ENCODE measurements around the gene NCF4. TPM values are rescaled to one million over a fixed set of nuclear protein-coding genes. Genes with fewer than 3 reads are reported as not detected.

NCF4 gene
- polyA plus RNA-seq (2012; ENCODE audit: insufficient read depth, insufficient read length, low read depth) = not detected

- H3K36me3 ChIP-seq = no peaks in the 10 kb centered on the region
- TF ChIP-seq, protein P1, sequence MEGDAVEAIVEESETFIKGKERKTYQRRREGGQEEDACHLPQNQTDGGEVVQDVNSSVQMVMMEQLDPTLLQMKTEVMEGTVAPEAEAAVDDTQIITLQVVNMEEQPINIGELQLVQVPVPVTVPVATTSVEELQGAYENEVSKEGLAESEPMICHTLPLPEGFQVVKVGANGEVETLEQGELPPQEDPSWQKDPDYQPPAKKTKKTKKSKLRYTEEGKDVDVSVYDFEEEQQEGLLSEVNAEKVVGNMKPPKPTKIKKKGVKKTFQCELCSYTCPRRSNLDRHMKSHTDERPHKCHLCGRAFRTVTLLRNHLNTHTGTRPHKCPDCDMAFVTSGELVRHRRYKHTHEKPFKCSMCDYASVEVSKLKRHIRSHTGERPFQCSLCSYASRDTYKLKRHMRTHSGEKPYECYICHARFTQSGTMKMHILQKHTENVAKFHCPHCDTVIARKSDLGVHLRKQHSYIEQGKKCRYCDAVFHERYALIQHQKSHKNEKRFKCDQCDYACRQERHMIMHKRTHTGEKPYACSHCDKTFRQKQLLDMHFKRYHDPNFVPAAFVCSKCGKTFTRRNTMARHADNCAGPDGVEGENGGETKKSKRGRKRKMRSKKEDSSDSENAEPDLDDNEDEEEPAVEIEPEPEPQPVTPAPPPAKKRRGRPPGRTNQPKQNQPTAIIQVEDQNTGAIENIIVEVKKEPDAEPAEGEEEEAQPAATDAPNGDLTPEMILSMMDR (IDR thresholded peaks at IDR 0.05; ENCODE audit: low read depth, low read length) = no peak
- peaks cover 1% of the 10 kb centered on the region; the same call in 1 of the 2 replicates for H3K4me1 ChIP-seq
- no peak within 1 kb of the TSS for H3K4me3 ChIP-seq (ENCODE audit: low read depth, low read length)
- H3K27me3 ChIP-seq = peaks cover 12% of the 10 kb centered on the region
- no peak for DNase-seq
- no peaks in the 10 kb centered on the region for H3K9me3 ChIP-seq
Measured at GRCh38 chr22:36860821-36861659, at the start of gene NCF4. NCF4 (plus strand) TSS chr22:36861006; CDS start chr22:36861172, 166 bp downstream.

GRCh38 chr22:36811094-36811800, 49.6 kb upstream of the NCF4 start:
- TF ChIP-seq, protein P1 (IDR thresholded peaks at IDR 0.05; ENCODE audit: low read depth, low read length) = no peak
- Histone ChIP-seq H3K9me3 (no peaks in the 10 kb centered on the region), H3K36me3 (no peaks in the 10 kb centered on the region), H3K4me1 (no peaks in the 10 kb centered on the region), H3K27me3 (peaks cover 42% of the 10 kb centered on the region), H3K4me3 (ENCODE audit: low read depth, low read length) (no peak overlapping the region)
- no peak for DNase-seq

DNA sequence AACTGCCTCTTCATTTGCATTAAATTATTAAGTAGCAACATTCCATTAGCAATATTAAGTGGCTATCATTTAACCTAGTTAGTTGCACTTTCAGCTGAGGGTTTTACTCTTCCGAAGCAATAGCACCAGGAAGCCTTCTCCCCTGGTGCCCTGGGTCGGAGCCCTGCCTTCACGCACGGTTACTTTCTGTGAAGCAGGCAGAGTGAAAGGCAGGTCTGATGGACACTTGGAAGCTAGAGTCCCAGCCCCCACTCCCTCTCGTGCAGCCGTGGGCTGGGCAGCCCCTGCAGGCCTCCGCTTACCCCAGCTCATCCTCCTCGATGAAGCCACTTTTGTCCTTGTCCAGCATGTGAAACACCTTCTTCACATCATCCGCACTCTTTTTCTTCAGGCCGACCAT, 46.0 kb upstream of the NCF4 start:
- Histone ChIP-seq H3K9me3 (no peaks in the 10 kb centered on the region), H3K4me3 (ENCODE audit: low read depth, low read length) (no peak overlapping the region), H3K36me3 (no peaks in the 10 kb centered on the region), H3K27me3 (peaks cover 65% of the 10 kb centered on the region), H3K4me1 (no peaks in the 10 kb centered on the region)
- TF ChIP-seq, protein P1 (IDR thresholded peaks at IDR 0.05; ENCODE audit: low read depth, low read length) = no peak
- DNase-seq = no peak

GRCh38 chr22:36815558-36816338, 45.1 kb upstream of the NCF4 start:
- TF ChIP-seq, protein P1 (IDR thresholded peaks at IDR 0.05; ENCODE audit: low read depth, low read length) = no peak
- no peaks in the 10 kb centered on the region for H3K36me3 ChIP-seq
- no peak overlapping the region for H3K4me3 ChIP-seq (ENCODE audit: low read depth, low read length)
- no peaks in the 10 kb centered on the region for H3K9me3 ChIP-seq
- no peak for DNase-seq
- peaks cover 70% of the 10 kb centered on the region for H3K27me3 ChIP-seq
- H3K4me1 ChIP-seq = no peaks in the 10 kb centered on the region

DNA sequence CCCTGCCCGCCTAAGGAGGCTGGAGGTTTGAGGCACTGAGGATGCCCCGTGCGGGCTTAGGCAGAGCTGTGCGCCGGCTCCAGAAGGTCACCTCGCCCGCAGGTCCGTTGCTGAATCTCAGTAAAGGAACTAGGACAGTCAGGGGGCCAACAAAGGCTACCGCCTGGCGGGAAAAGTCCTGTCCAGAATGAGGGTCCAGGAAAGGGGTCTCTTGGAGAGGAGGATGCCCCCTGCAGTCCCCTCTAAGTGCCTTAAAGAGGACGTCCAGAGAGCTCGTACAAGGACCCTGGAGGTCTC, 44.5 kb upstream of the NCF4 start:
- peaks cover 72% of the 10 kb centered on the region for H3K27me3 ChIP-seq
- TF ChIP-seq, protein P1 (IDR thresholded peaks at IDR 0.05; ENCODE audit: low read depth, low read length) = no peak
- DNase-seq = no peak
- no peaks in the 10 kb centered on the region for H3K36me3 ChIP-seq
- H3K4me1 ChIP-seq = no peaks in the 10 kb centered on the region
- H3K9me3 ChIP-seq = no peaks in the 10 kb centered on the region
- no peak overlapping the region for H3K4me3 ChIP-seq (ENCODE audit: low read depth, low read length)
